ENCODE results near the gene CSF3R.
"Not testable (repeated sequence)": the region's sequence is repeated elsewhere in the genome, so short reads cannot be mapped to it uniquely, and the experiment has no call there.

CSF3R gene

GRCh38 chr1:36513676-36514473, 31.2 kb upstream of the CSF3R start:
- no peak for DNase-seq (ENCODE audit: low read depth, low spot score)

- DNase-seq (ENCODE audit: low read depth, low spot score) = no peak
Measured at GRCh38 chr1:36512842-36513241, 30.1 kb upstream of the CSF3R start.

DNA sequence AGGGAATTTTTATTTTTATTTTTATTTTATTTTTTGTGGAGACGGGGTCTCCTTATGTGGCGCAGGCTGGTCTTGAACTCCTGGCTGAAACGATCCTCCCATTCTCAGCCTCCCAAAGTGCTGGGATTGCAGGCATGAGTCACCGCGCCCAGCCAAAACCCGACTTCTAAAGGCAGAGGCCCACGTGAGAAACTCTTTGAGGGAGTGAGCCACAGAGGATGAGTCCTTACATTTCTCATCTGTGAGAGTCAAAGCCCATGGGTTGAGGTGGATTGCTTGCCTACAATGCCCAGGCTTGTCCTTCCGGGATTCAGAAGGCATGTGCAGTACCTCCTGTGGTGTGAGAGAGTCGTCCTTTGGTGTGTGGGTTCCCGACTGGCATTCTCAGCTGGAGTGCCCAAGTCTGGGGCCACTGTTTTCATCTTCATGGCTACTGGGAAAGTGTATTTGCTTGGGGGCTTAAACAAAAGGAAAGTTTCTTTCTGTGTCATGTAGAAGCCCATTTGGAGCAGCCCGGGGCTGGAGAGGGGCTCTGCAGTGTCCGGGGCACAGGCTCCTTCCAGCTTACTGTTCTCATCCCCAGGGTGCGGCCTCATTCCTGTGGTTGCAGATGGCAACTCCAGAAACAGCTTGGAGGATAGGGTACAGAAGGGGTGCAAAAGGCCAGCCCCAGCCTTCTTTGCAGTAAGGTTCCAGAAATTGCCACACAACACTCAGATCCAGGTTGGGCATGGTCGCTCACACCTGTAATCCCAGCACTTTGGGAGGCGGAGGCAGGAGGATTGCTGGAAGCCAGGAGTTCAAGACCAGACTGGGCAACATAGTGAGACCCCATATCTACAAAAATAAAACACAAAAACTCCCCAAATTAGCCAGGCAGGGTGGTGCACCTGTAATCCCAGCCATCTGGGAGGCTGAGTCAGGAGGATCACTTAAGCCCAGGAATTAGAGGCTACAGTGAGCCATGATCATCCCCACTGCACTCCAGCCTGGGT, 29.4 kb upstream of the CSF3R start:
- no peak for DNase-seq (ENCODE audit: low read depth, low spot score)

- DNase-seq (ENCODE audit: low read depth, low spot score) = not testable (repeated sequence)
Measured at GRCh38 chr1:36511220-36511619, 28.5 kb upstream of the CSF3R start.

GRCh38 chr1:36510418-36510817, 27.7 kb upstream of the CSF3R start:
- no peak for DNase-seq (ENCODE audit: low read depth, low spot score)

GRCh38 chr1:36508257-36508656, 25.5 kb upstream of the CSF3R start:
- DNase-seq (ENCODE audit: low read depth, low spot score) = no peak

GRCh38 chr1:36506276-36506920, 23.7 kb upstream of the CSF3R start:
- DNase-seq (ENCODE audit: low read depth, low spot score) = no peak

DNA sequence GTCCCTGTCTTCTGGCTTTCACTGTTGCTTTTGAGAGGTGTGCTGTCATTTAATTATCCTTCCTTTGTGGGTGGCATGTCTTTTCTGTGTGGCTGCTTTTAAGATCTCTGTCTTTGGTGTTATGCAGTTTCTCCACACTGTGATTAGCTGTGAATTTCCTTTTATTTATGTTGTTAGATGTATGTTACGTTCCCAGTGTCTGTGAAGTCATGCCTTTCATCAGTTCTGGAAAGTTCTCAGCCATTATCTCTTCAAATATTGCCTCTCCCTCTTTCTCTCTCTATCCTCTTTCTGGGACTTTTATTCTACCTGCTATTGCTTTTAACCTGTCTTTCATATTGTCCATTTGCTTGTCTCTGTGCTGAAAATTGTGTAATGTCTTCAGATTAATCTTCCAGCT, 21.0 kb upstream of the CSF3R start:
- no peak for DNase-seq (ENCODE audit: low read depth, low spot score)

DNA sequence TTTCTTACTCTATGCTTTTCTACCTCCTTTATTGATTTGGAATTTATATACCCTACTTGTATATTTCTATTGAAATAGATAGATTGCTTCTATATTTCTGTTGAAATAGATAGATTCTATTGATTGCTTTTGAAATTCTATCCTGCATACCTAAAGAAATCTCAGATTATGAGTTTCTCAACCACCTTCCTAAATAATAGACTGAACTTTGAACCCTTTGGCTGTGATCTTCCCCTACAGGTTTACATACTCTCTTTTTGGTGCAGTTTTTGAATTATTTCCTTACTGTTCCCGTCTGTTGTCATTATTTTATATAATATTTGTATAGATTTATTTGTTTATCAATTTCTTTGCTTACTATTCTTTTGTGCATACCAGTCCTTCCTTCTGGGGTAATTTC, 20.4 kb upstream of the CSF3R start:
- DNase-seq (ENCODE audit: low read depth, low spot score) = no peak

- DNase-seq (ENCODE audit: low read depth, low spot score) = no peak
Measured at GRCh38 chr1:36502616-36503015, 19.9 kb upstream of the CSF3R start.

GRCh38 chr1:36501911-36502310, 19.2 kb upstream of the CSF3R start:
- not testable (repeated sequence) for DNase-seq (ENCODE audit: low read depth, low spot score)

GRCh38 chr1:36497207-36497606, 14.5 kb upstream of the CSF3R start:
- no peak for DNase-seq (ENCODE audit: low read depth, low spot score)

DNA sequence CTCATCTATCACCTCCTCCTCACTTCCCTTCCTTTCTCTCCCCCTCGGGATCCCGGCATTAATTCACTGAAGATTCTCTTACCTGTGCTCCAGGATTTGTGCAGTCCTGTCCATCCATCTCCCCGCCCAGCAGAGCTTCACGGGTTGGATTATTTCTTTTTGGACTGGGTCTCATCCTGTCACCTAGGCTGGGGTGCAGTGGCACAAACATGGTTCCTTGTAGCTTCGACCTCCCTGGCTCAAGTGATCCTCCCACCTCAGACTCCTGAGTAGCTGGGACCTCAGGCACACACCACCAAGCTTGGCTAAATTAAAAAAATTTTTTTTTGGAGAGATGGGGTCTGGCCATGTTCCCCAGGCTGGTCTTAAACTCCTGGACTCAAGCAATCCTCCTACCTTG, 12.3 kb upstream of the CSF3R start:
- DNase-seq (ENCODE audit: low read depth, low spot score) = no peak

- no peak for DNase-seq (ENCODE audit: low read depth, low spot score)
Measured at GRCh38 chr1:36493524-36493923, 10.8 kb upstream of the CSF3R start.

DNA sequence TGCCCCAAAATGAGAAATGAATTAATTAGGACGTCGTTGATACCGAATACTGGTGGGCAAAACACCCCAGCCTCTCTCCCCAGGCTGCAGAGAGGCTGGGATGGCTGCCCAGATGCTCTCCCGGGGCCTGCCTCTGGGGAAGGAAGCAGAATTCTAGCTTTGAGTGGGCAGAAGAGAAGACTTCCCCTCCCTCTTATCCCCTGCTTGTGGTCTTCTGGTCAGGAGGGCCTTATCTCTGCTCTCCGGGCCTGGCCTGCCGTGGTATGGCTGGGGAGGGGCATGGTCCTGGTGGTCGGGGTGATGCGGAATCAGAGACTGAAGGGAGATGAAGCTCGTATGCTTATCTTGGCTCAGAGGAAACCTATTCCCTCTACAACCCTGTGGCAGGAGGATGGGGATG, 9.8 kb upstream of the CSF3R start:
- DNase-seq (ENCODE audit: low read depth, low spot score) = no peak

GRCh38 chr1:36489258-36490051, 6.7 kb upstream of the CSF3R start:
- not testable (repeated sequence) for DNase-seq (ENCODE audit: low read depth, low spot score)

- no peak for DNase-seq (ENCODE audit: low read depth, low spot score)
Measured at GRCh38 chr1:36487906-36488305, 5.2 kb upstream of the CSF3R start.

- DNase-seq (ENCODE audit: low read depth, low spot score) = not testable (repeated sequence)
Measured at GRCh38 chr1:36487336-36487725, 4.6 kb upstream of the CSF3R start.

DNA sequence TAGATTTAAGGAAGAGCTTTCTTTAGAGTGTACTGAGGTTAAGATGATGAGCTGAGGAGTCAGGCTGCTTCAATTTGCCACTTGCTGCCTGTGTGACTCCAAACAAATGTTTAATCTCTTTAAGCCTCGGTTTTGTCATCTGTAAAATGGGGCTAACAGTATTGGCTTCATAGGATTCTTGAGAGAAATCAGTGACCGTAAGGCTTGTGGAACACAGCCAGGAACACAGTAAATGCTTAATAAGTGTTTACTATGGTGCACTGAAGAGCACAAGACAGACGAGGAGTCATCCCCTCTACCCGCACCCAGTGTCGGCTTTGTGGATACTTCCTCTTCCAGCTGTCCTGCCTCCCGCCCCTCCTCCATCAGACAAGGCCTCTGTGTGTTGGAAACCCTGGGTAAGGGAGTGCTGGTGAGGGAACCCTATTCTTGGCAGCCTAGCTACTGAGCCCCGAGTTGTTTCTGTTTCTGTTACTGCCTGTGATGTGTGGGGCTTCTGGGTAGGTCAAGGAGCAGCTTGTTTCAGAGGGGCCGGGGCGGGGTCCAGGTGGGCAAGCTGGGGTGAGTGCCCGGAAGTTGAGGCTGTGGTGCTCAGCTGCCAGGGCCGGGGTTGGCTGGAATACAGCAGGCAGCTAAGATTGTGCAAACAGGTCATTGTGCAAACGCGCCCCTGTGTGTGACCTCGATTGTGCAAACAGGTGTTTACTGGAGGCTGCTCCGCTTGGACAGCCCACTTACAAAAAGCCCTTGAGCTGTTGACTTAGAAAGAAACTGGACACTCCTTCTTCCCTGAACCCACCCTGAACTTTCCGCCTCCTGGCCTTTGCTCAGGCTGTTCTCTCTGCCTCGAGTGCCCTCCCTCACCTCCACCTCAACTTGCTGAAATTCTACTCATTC, 4.0 kb upstream of the CSF3R start:
- DNase-seq (ENCODE audit: low read depth, low spot score) = no peak

- no peak for DNase-seq (ENCODE audit: low read depth, low spot score)
Measured at GRCh38 chr1:36486093-36486438, 3.4 kb upstream of the CSF3R start.
